ENCODE results near the gene ZNF22. TPM values are rescaled to one million over a fixed set of nuclear protein-coding genes. Genes with fewer than 3 reads are reported as not detected.
"Not testable (repeated sequence)": the region's sequence is repeated elsewhere in the genome, so short reads cannot be mapped to it uniquely, and the experiment has no call there.

ZNF22 gene
- total and polyA plus RNA-seq, 2 experiments from 2014 or later = 25.9 to 32.2 TPM

GRCh38 chr10:45006276-45007030 lies 5.7 kb downstream of the ZNF22 start:
- DNase-seq (ENCODE audit: low spot score) = no peak
- Histone ChIP-seq H3K4me2 (no peak overlapping the region), H3K36me3 (replicated peaks; ENCODE audit: insufficient read depth, low read depth) (no peaks in the 10 kb centered on the region), H3K9me2 (replicated peaks; ENCODE audit: insufficient read depth) (no peaks in the 10 kb centered on the region), H3K9me3 (ENCODE audit: low read depth) (no peaks in the 10 kb centered on the region), H3K27ac (no peak overlapping the region), H3K4me3 (no peak overlapping the region), H4K20me1 (ENCODE audit: insufficient read depth, poor library complexity, severe bottlenecking) (no peaks in the 10 kb centered on the region), H3K27me3 (no peaks in the 10 kb centered on the region), H3K79me2 (peaks cover 34% of the 10 kb centered on the region), H2AFZ (no peak overlapping the region), H3K4me1 (ENCODE audit: insufficient read depth) (peaks cover 15% of the 10 kb centered on the region)
- TF ChIP-seq EZH2phosphoT487 (IDR thresholded peaks at IDR 0.05; ENCODE audit: low read depth, severe bottlenecking, unreplicated experiment) = no peak
- TF ChIP-seq EZH2 (IDR thresholded peaks at IDR 0.05; ENCODE audit: borderline replicate concordance) = no peak
- TF ChIP-seq CTCF (IDR thresholded peaks at IDR 0.05; ENCODE audit: poor library complexity) = no peak
- WGBS (ENCODE audit: low lambda C conversion rate, missing lambda C conversion rate) = 93% methylated on average over 3 of the region's 3 CpGs

GRCh38 chr10:45008524-45009161 lies 7.9 kb downstream of the ZNF22 start:
- Histone ChIP-seq H3K4me2 (peak overlapping the region; percentile 13), H3K9me2 (replicated peaks; ENCODE audit: insufficient read depth) (no peaks in the 10 kb centered on the region)
- 7% methylated on average over 8 of the region's 8 CpGs for WGBS (ENCODE audit: low lambda C conversion rate, missing lambda C conversion rate)

GRCh38 chr10:45014557-45014956 lies 13.8 kb downstream of the ZNF22 start:
- not testable (repeated sequence) for H3K9me2 ChIP-seq (replicated peaks; ENCODE audit: insufficient read depth); DNase-seq (ENCODE audit: low spot score); H3K36me3 ChIP-seq (replicated peaks; ENCODE audit: insufficient read depth, low read depth); H3K4me3 ChIP-seq; H3K9me3 ChIP-seq (ENCODE audit: low read depth); H3K4me2 ChIP-seq; H3K79me2 ChIP-seq; H2AFZ ChIP-seq; H3K27ac ChIP-seq; H3K4me1 ChIP-seq (ENCODE audit: insufficient read depth); H3K27me3 ChIP-seq; H4K20me1 ChIP-seq (ENCODE audit: insufficient read depth, poor library complexity, severe bottlenecking)
- 80% methylated on average over 10 of the region's 10 CpGs for WGBS (ENCODE audit: low lambda C conversion rate, missing lambda C conversion rate)

More at GRCh38 chr10:45008524-45009161, 7.9 kb downstream of the ZNF22 start:
- Histone ChIP-seq H3K27ac (no peak overlapping the region), H3K36me3 (replicated peaks; ENCODE audit: insufficient read depth, low read depth) (no peaks in the 10 kb centered on the region), H3K4me3 (no peak overlapping the region), H3K4me1 (ENCODE audit: insufficient read depth) (peaks cover 3% of the 10 kb centered on the region), H3K27me3 (no peaks in the 10 kb centered on the region), H2AFZ (no peak overlapping the region), H3K79me2 (peaks cover 12% of the 10 kb centered on the region), H4K20me1 (ENCODE audit: insufficient read depth, poor library complexity, severe bottlenecking) (no peaks in the 10 kb centered on the region), H3K9me3 (ENCODE audit: low read depth) (no peaks in the 10 kb centered on the region)
- TF ChIP-seq CTCF (IDR thresholded peaks at IDR 0.05; ENCODE audit: poor library complexity) (peak; percentile 86), EZH2phosphoT487 (IDR thresholded peaks at IDR 0.05; ENCODE audit: low read depth, severe bottlenecking, unreplicated experiment) (no peak)
- DNase-seq (ENCODE audit: low spot score) = peak; percentile 86

GRCh38 chr10:45015590-45015989 lies 14.9 kb downstream of the ZNF22 start:
- 41% methylated on average over 2 of the region's 2 CpGs for WGBS (ENCODE audit: low lambda C conversion rate, missing lambda C conversion rate)
- Histone ChIP-seq H2AFZ (no peak overlapping the region), H3K36me3 (replicated peaks; ENCODE audit: insufficient read depth, low read depth) (no peaks in the 10 kb centered on the region)

More at GRCh38 chr10:45015590-45015989, 14.9 kb downstream of the ZNF22 start:
- no peaks in the 10 kb centered on the region for H3K79me2 ChIP-seq
- no peaks in the 10 kb centered on the region for H3K9me3 ChIP-seq (ENCODE audit: low read depth)
- no peak for TF ChIP-seq CTCF (IDR thresholded peaks at IDR 0.05; ENCODE audit: poor library complexity)
- TF ChIP-seq EZH2 (IDR thresholded peaks at IDR 0.05; ENCODE audit: borderline replicate concordance) = no peak
- TF ChIP-seq EZH2phosphoT487 (IDR thresholded peaks at IDR 0.05; ENCODE audit: low read depth, severe bottlenecking, unreplicated experiment) = no peak
- H3K4me3 ChIP-seq = no peak overlapping the region
- H3K4me1 ChIP-seq (ENCODE audit: insufficient read depth) = no peaks in the 10 kb centered on the region
- no peak for DNase-seq (ENCODE audit: low spot score)
- no peak overlapping the region for H3K4me2 ChIP-seq
- H3K9me2 ChIP-seq (replicated peaks; ENCODE audit: insufficient read depth) = no peaks in the 10 kb centered on the region
- H4K20me1 ChIP-seq (ENCODE audit: insufficient read depth, poor library complexity, severe bottlenecking) = no peaks in the 10 kb centered on the region
- no peak overlapping the region for H3K27ac ChIP-seq
- no peaks in the 10 kb centered on the region for H3K27me3 ChIP-seq

All from hepatocyte (in vitro differentiated cells).